H1 (cell line): ENCODE measurements around the gene KIF23. TPM values are rescaled to one million over a fixed set of nuclear protein-coding genes. Genes with fewer than 3 reads are reported as not detected.
"Not testable (repeated sequence)": the region's sequence is repeated elsewhere in the genome, so short reads cannot be mapped to it uniquely, and the experiment has no call there.

Experiments used
- CTCF ChIA-PET: fragments of 300-600 bp; sonication (Branson Sonifier 250); formaldehyde crosslinking; loops from one replicate; lab custom pipeline; 2021; ENCODE audit not compliant: partially characterized antibody; lab: Charles Lee
- POLR2A ChIA-PET: fragments of 300-600 bp; sonication (Branson Sonifier 250); formaldehyde crosslinking; loops from one replicate; lab custom pipeline; 2021; ENCODE audit warnings: inconsistent platforms; ENCODE audit not compliant: partially characterized antibody; lab: Charles Lee
- DNase-seq, 2 experiments: peaks; one replicate each; pipeline versions ENCODE4 v3.0.0 to v3.0.0-alpha.2; 2010 to 2022; ENCODE audit warnings: low spot score in 2 of 2, low read depth in 1 of 2, mixed read lengths in 1 of 2
- FAIRE-seq: peaks from 2 replicates; lab custom pipeline; 2011; peaks lifted over from hg19 to GRCh38; lab: Jason Lieb, UNC
- H2AFZ ChIP-seq: 2 replicates; pipeline ENCODE4 v1.8.1; 2012; ENCODE audit warnings: low read length, inconsistent platforms
- H2AK5ac ChIP-seq: 2 replicates; pipeline ENCODE4 v1.6.1; 2013; ENCODE audit warnings: low read depth, low read length
- H2BK120ac ChIP-seq: replicated peaks from 2 replicates; pipeline ENCODE3; 2013; ENCODE audit warnings: low read depth, low read length, inconsistent platforms
- H2BK12ac ChIP-seq: 2 replicates; pipeline ENCODE4 v1.6.1; 2013; ENCODE audit warnings: low read depth, low read length
- H2BK15ac ChIP-seq: 2 replicates; pipeline ENCODE4 v1.6.1; 2013; ENCODE audit warnings: low read length
- H2BK20ac ChIP-seq: 2 replicates; pipeline ENCODE4 v1.6.1; 2013; ENCODE audit warnings: low read length
- H2BK5ac ChIP-seq: 2 replicates; pipeline ENCODE4 v1.6.1; 2013; ENCODE audit warnings: low read depth, low read length
- H3K14ac ChIP-seq: 2 replicates; pipeline ENCODE4 v1.6.1; 2013; ENCODE audit warnings: inconsistent platforms; ENCODE audit not compliant: insufficient read length
- H3K18ac ChIP-seq: 2 replicates; pipeline ENCODE4 v1.6.1; 2013; ENCODE audit warnings: low read length; ENCODE audit errors: extremely low read depth
- H3K23ac ChIP-seq: 2 replicates; pipeline ENCODE4 v1.6.1; 2013; ENCODE audit warnings: inconsistent platforms; ENCODE audit not compliant: insufficient read length
- H3K23me2 ChIP-seq: 2 replicates; pipeline ENCODE4 v1.6.1; 2013; ENCODE audit warnings: low read depth, low read length
- H3K27ac ChIP-seq: 2 replicates; pipeline ENCODE4 v1.6.1; 2011; ENCODE audit warnings: low read depth, low read length, inconsistent platforms
- H3K27me3 ChIP-seq, 4 experiments: replicated peaks in 1 of 4; 1 replicate in 1 of 4; 2 replicates in 3 of 4; pipeline versions ENCODE4 v1.6.1 to v1.8.1; 2011 to 2013; ENCODE audit warnings: low read length in 3 of 4, mild to moderate bottlenecking in 3 of 4, inconsistent platforms in 2 of 4, mixed read lengths in 2 of 4, moderate library complexity in 1 of 4; ENCODE audit not compliant: control insufficient read depth in 3 of 4, insufficient read depth in 3 of 4; ENCODE audit errors: extremely low read depth in 1 of 4
- H3K36me3 ChIP-seq, 4 experiments: 2 replicates each; pipeline versions ENCODE4 v1.6.1 to v1.8.1; 2011 to 2013; ENCODE audit warnings: mild to moderate bottlenecking in 4 of 4, low read length in 3 of 4, moderate library complexity in 2 of 4, control low read depth in 1 of 4, inconsistent platforms in 1 of 4; ENCODE audit not compliant: insufficient read depth in 4 of 4, control insufficient read depth in 2 of 4
- H3K4ac ChIP-seq: replicated peaks from 2 replicates; pipeline ENCODE3; 2013; ENCODE audit warnings: low read length, low read depth, mixed read lengths, inconsistent platforms; ENCODE audit not compliant: insufficient read length
- H3K4me1 ChIP-seq, 4 experiments: replicated peaks in 1 of 4; 1 replicate in 1 of 4; 2 replicates in 3 of 4; pipeline versions ENCODE4 v1.6.1 to v1.8.1; 2011 to 2013; ENCODE audit warnings: low read length in 3 of 4, inconsistent platforms in 2 of 4, mixed read lengths in 1 of 4; ENCODE audit not compliant: insufficient read depth in 4 of 4, control insufficient read depth in 3 of 4
- H3K4me2 ChIP-seq, 2 experiments: 2 replicates each; pipeline versions ENCODE4 v1.6.1 to v1.8.1; 2011 to 2013; ENCODE audit warnings: low read depth in 2 of 2, low read length in 2 of 2, control low read depth in 1 of 2, inconsistent platforms in 1 of 2, mild to moderate bottlenecking in 1 of 2; ENCODE audit not compliant: insufficient read depth in 1 of 2
- H3K4me3 ChIP-seq, 4 experiments: fragments of 200-600, 300-600 bp in 1 of 4; sonication (generic), shearing (Covaris generic), sonication (Bioruptor Twin) in 1 of 4; 2 replicates each; pipeline versions ENCODE4 v1.5.1 to v1.8.1; 2011 to 2016; ENCODE audit warnings: low read length in 4 of 4, low read depth in 3 of 4, control low read depth in 2 of 4, inconsistent platforms in 2 of 4, mild to moderate bottlenecking in 2 of 4, mixed read lengths in 1 of 4, moderate library complexity in 1 of 4; ENCODE audit not compliant: insufficient read depth in 2 of 4; ENCODE audit errors: extremely low read depth in 1 of 4
- H3K56ac ChIP-seq: replicated peaks from 2 replicates; pipeline ENCODE3; 2013; ENCODE audit warnings: low read depth, mild to moderate bottlenecking, mixed read lengths, low read length, inconsistent platforms; ENCODE audit not compliant: insufficient read length
- H3K79me1 ChIP-seq: 2 replicates; pipeline ENCODE4 v1.6.1; 2013; ENCODE audit warnings: low read depth, low read length, control low read depth
- H3K79me2 ChIP-seq, 2 experiments: 2 replicates each; pipeline versions ENCODE4 v1.6.1 to v1.8.1; 2012 to 2013; ENCODE audit warnings: low read length in 2 of 2, mild to moderate bottlenecking in 2 of 2, inconsistent platforms in 1 of 2; ENCODE audit not compliant: insufficient read depth in 2 of 2, control insufficient read depth in 1 of 2
- H3K9ac ChIP-seq, 4 experiments: replicated peaks in 1 of 4; 1 replicate in 1 of 4; 2 replicates in 3 of 4; pipeline versions ENCODE4 v1.6.1 to v1.8.1; 2011 to 2013; ENCODE audit warnings: low read depth in 3 of 4, low read length in 3 of 4, control low read depth in 2 of 4, mild to moderate bottlenecking in 2 of 4, moderate library complexity in 2 of 4, inconsistent platforms in 1 of 4; ENCODE audit errors: extremely low read depth in 1 of 4
- H3K9me3 ChIP-seq, 2 experiments: 2 replicates each; pipeline versions ENCODE4 v1.6.1 to v1.8.1; 2012 to 2013; ENCODE audit warnings: mild to moderate bottlenecking in 2 of 2, moderate library complexity in 2 of 2, control low read depth in 1 of 2, inconsistent platforms in 1 of 2, low read depth in 1 of 2, low read length in 1 of 2, mixed read lengths in 1 of 2; ENCODE audit not compliant: insufficient read depth in 2 of 2
- H4K20me1 ChIP-seq, 2 experiments: replicated peaks in 1 of 2; 2 replicates each; pipeline versions ENCODE3 to v1.8.1; 2011 to 2013; ENCODE audit warnings: inconsistent platforms in 2 of 2, low read length in 2 of 2, mild to moderate bottlenecking in 1 of 2; ENCODE audit not compliant: insufficient read depth in 2 of 2, control insufficient read depth in 1 of 2
- H4K5ac ChIP-seq: 2 replicates; pipeline ENCODE4 v1.6.1; 2013; ENCODE audit warnings: low read length, low read depth, mixed read lengths, inconsistent platforms; ENCODE audit not compliant: insufficient read length
- H4K8ac ChIP-seq: 2 replicates; pipeline ENCODE4 v1.8.0; 2013; ENCODE audit warnings: mild to moderate bottlenecking, moderate library complexity, low read length, inconsistent platforms; ENCODE audit not compliant: insufficient read depth; ENCODE audit errors: extremely low read depth
- H4K91ac ChIP-seq: replicated peaks from 2 replicates; pipeline ENCODE3; 2013; ENCODE audit warnings: low read length, mixed read lengths, inconsistent platforms; ENCODE audit not compliant: insufficient read length
- WGBS, 2 experiments: shearing (Covaris generic) in 1 of 2; methylation state at CpG; one replicate each; pipeline versions ENCODE4 v1.1.6 to v1.1.7; 2013 to 2015; ENCODE audit warnings: low lambda C conversion rate in 2 of 2, mixed read lengths in 2 of 2, inconsistent platforms in 1 of 2, low coverage in 1 of 2, missing lambda C conversion rate in 1 of 2; ENCODE audit not compliant: insufficient replicate concordance in 2 of 2, insufficient coverage in 1 of 2, insufficient read length in 1 of 2; ENCODE audit errors: extremely low coverage in 1 of 2, missing lambda C conversion rate in 1 of 2; 5-methylcytosine and 5-hydroxymethylcytosine counted together
- polyA plus RNA-seq, 7 experiments: library from polyadenylated mRNA; depleted of rRNA in 3 of 7; stranded (reverse) in 5 of 7; unstranded in 2 of 7; fragments of >200 nt in 5 of 7; fragments of 200-250 nt in 2 of 7; gene quantifications; 1 replicate in 5 of 7; 2 replicates in 1 of 7; 4 replicates in 1 of 7; pipeline versions ENCODE4 v1.2.1 to v1.2.3, GENCODE V29; 2011 to 2013; ENCODE audit warnings: missing spikeins in 2 of 7, mixed read lengths in 2 of 7
- total RNA-seq: library from RNA; stranded (reverse); fragmentation: NEBNext Ultra II Directional; extraction: Animal tissue kit (Norgen Biotek cat#: 25700); gene quantifications from 2 replicates; pipeline ENCODE4 v1.2.1, GENCODE V29; 2021

KIF23 gene
- total and polyA plus RNA-seq, 2 of the 8 experiments (the other 6 are each of a cell fraction or from before 2014, with no cell fraction given): 26.2 to 77.4 TPM

DNA sequence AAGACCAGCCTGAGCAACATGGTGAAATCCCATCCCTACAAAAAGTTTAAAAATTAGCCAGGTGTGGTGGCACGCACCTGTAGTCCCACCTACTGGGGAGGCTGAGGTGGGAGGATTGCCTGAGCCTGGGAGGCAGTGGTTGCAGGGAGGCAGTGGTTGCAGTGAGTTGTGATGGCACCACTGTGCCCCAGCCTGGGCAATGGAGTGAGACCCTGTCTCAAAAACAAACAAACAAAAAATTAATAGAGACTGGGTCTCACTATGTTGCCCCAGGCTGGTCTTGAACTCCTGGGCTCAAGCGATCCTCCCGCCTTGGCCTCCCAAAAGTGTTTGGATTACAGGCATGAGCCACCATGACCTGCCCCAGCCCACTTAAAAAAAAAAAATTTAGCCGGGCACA lies 36.1 kb downstream of the KIF23 start:
- not testable (repeated sequence) for H2BK120ac ChIP-seq, H3K27me3 ChIP-seq, H2AFZ ChIP-seq, DNase-seq, H2BK15ac ChIP-seq, H4K91ac ChIP-seq, H3K56ac ChIP-seq, H2BK12ac ChIP-seq, H3K18ac ChIP-seq, H3K4me3 ChIP-seq, H2BK20ac ChIP-seq, H3K4ac ChIP-seq, H4K5ac ChIP-seq, H3K9me3 ChIP-seq, H3K4me2 ChIP-seq, H3K9ac ChIP-seq, H2AK5ac ChIP-seq, H3K14ac ChIP-seq, H2BK5ac ChIP-seq, H3K23ac ChIP-seq, FAIRE-seq, H3K4me1 ChIP-seq, H3K27ac ChIP-seq, H4K8ac ChIP-seq, H3K23me2 ChIP-seq, H3K79me1 ChIP-seq
- Histone ChIP-seq H4K20me1 (peaks cover 16 to 18% of the 10 kb centered on the region in 2 experiments), H3K36me3 (peaks cover 9 to 54% (median 42%) of the 10 kb centered on the region in 4 experiments), H3K79me2 (peaks cover 14 to 26% of the 10 kb centered on the region in 2 experiments)
- WGBS, 2 experiments: 97% methylated on average over 4 of the region's 4 CpGs; no CpG with 5 or more reads in 1 of the 2 experiments
- CTCF ChIA-PET: interaction anchor here (2.4 kb wide), 1 partner anchor 16 kb away, joined by 10 read pairs; no protein-coding TSS in a partner anchor
- POLR2A ChIA-PET: interaction anchor here (1.5 to 9.7 kb wide), 3 partner anchors 15 to 33 kb away, joined by 4 to 207 read pairs (median 97); partner anchors contain the start of gene KIF23
